ENCODE data around the gene FAM177B. TPM values are rescaled to one million over a fixed set of nuclear protein-coding genes. Genes with fewer than 3 reads are reported as not detected.

The FAM177B gene
- total RNA-seq, 4 donors from 2014 or later, result 0.33 TPM; not detected in 3

DNA sequence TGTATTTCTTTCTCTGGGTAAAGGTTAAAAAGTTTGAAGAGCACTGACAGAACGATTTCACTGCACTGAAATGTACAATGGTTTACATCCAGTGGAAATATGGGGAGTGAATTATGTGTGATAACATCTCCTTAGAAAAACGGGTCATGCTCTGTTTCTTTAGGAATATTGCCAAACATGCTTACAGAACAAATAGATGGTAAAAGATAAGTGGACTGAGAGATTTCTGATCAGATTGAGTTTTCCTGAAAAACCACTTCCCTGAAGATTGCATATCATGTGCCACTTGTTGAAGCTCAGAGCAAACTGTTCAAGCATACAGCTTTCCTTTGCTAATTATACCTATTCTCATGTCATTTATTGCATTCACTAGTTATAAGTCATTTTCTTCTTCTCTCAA lies 47.9 kb downstream of the FAM177B start:
- no peaks in the 10 kb centered on the region for H3K36me3 ChIP-seq
- H3K27ac ChIP-seq, result peak overlapping the region in 2 of 3 donors; percentile 39 to 43
- DNase-seq, result no peak
- H3K27me3 ChIP-seq, result no peaks in the 10 kb centered on the region
- H3K4me3 ChIP-seq (replicated peaks in 1 of 3), result no peak overlapping the region
- peaks cover 22 to 24% of the 10 kb centered on the region in 2 donors for H3K4me1 ChIP-seq
- 5 to 6% methylated on average over 2 of the region's 2 CpGs for WGBS, 2 donors
- no peaks in the 10 kb centered on the region for H3K9me3 ChIP-seq
- intact Hi-C loops (cut with DNase I), result no loop called here
- no peak for TF ChIP-seq POLR2A (IDR thresholded peaks at IDR 0.05)
- TF ChIP-seq, protein P1, sequence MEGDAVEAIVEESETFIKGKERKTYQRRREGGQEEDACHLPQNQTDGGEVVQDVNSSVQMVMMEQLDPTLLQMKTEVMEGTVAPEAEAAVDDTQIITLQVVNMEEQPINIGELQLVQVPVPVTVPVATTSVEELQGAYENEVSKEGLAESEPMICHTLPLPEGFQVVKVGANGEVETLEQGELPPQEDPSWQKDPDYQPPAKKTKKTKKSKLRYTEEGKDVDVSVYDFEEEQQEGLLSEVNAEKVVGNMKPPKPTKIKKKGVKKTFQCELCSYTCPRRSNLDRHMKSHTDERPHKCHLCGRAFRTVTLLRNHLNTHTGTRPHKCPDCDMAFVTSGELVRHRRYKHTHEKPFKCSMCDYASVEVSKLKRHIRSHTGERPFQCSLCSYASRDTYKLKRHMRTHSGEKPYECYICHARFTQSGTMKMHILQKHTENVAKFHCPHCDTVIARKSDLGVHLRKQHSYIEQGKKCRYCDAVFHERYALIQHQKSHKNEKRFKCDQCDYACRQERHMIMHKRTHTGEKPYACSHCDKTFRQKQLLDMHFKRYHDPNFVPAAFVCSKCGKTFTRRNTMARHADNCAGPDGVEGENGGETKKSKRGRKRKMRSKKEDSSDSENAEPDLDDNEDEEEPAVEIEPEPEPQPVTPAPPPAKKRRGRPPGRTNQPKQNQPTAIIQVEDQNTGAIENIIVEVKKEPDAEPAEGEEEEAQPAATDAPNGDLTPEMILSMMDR (IDR thresholded peaks at IDR 0.05), result no peak

- no peak for DNase-seq
- Histone ChIP-seq H3K27ac (peak overlapping the region in 2 of 3 donors; percentile 39 to 43), H3K4me1 (peaks cover 22 to 24% of the 10 kb centered on the region in 2 donors), H3K4me3 (replicated peaks in 1 of 3) (no peak overlapping the region), H3K27me3 (no peaks in the 10 kb centered on the region), H3K9me3 (no peaks in the 10 kb centered on the region), H3K36me3 (no peaks in the 10 kb centered on the region)
- 56 to 64% methylated on average over 2 of the region's 2 CpGs for WGBS, 2 donors
- no peak for TF ChIP-seq POLR2A (IDR thresholded peaks at IDR 0.05)
- TF ChIP-seq, protein P1 (IDR thresholded peaks at IDR 0.05), result no peak
- intact Hi-C loops (cut with DNase I), result no loop called here
These were observed 48.5 kb downstream of the FAM177B start for GRCh38 chr1:222785529-222785928.

GRCh38 chr1:222786121-222786520 lies 49.1 kb downstream of the FAM177B start:
- peak; percentile 26 to 36 for DNase-seq
- intact Hi-C loops (cut with DNase I), result no loop called here
- Histone ChIP-seq H3K9me3 (no peaks in the 10 kb centered on the region), H3K36me3 (no peaks in the 10 kb centered on the region), H3K27me3 (no peaks in the 10 kb centered on the region), H3K27ac (peak overlapping the region in 1 of 3 donors; percentile 39), H3K4me1 (peaks cover 22 to 24% of the 10 kb centered on the region in 2 donors), H3K4me3 (replicated peaks in 1 of 3) (no peak overlapping the region)
- TF ChIP-seq, protein P1 (IDR thresholded peaks at IDR 0.05), result no peak
- no peak for TF ChIP-seq POLR2A (IDR thresholded peaks at IDR 0.05)
- WGBS, 2 donors, result 33 to 57% methylated on average over 1 of the region's 1 CpG

GRCh38 chr1:222787729-222788128 lies 50.7 kb downstream of the FAM177B start:
- 86 to 90% methylated on average over 4 of the region's 4 CpGs for WGBS, 2 donors
- TF ChIP-seq, protein P1 (IDR thresholded peaks at IDR 0.05), result no peak
- no peak for TF ChIP-seq POLR2A (IDR thresholded peaks at IDR 0.05)
- H3K36me3 ChIP-seq, result no peaks in the 10 kb centered on the region
- H3K27me3 ChIP-seq, result no peaks in the 10 kb centered on the region
- no peak for DNase-seq
- peaks cover 22 to 24% of the 10 kb centered on the region in 2 donors for H3K4me1 ChIP-seq
- H3K27ac ChIP-seq, result no peak overlapping the region
- H3K9me3 ChIP-seq, result no peaks in the 10 kb centered on the region
- intact Hi-C loops (cut with DNase I), result no loop called here
- no peak overlapping the region for H3K4me3 ChIP-seq (replicated peaks in 1 of 3)

DNA sequence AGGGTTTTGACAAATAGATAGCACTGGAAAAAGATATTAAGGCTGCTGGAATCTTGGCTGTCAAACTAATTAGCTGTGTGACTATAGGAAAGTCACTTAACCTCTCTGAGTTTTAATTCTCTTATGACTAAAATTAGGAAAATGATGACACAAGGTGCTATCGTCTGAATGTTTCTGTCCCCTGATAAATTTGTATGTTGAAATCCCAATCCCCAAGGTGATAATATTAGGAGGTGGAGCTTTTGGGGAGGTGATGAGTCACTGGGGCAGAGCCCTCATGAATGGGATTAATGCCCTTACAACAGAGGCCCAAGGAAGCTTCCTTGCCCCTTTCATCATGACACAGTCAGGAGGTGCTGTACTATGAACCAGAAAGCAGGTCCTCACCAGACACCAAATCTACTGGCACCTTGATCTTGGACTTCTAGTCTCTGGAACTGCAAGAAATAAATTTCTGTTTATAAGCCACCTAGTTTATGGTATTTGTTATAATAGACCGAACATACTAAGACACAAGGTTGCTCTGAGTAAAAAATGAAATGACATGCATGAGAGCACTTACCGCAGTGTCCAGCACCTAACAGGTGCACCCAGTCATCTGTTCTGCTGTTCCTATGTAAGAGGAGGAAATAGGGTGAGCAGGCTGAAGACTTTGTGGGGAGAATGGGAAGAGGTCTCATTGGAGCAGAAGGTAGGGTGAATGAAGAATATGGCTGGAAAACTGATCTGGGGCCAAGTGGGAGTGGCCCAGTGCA lies 51.6 kb downstream of the FAM177B start:
- 83 to 90% methylated on average over 3 of the region's 3 CpGs for WGBS, 2 donors
- Histone ChIP-seq H3K4me3 (replicated peaks in 1 of 3) (no peak overlapping the region), H3K9me3 (no peaks in the 10 kb centered on the region), H3K27me3 (no peaks in the 10 kb centered on the region), H3K27ac (no peak overlapping the region), H3K36me3 (no peaks in the 10 kb centered on the region), H3K4me1 (peaks cover 22 to 24% of the 10 kb centered on the region in 2 donors)
- peak; percentile 6 to 11 for DNase-seq
- intact Hi-C loops (cut with DNase I), result no loop called here
- no peak for TF ChIP-seq POLR2A (IDR thresholded peaks at IDR 0.05)
- TF ChIP-seq, protein P1 (IDR thresholded peaks at IDR 0.05), result no peak

Data from thyroid gland (tissue), 4 donors.